IMR-90 (cell line): ENCODE results near the gene MAP2. TPM values are rescaled to one million over a fixed set of nuclear protein-coding genes. Genes with fewer than 3 reads are reported as not detected.

Experiments
- ATAC-seq: fragments of 200-7000 bp; cut with Tn5 transposase; 2 replicates; pipeline ENCODE4 v1.9.1; 2020; ENCODE audit warnings: low read depth, mild to moderate bottlenecking, moderate library complexity
- BruUV-seq: library from RNA; stranded (reverse); fragments of 400-500 nt; replicated peaks from 2 replicates; lab custom pipeline; 2021; lab: Mats Ljungman, UMichigan
- CTCF ChIA-PET: fragments of 300-600 bp; formaldehyde crosslinking; extraction: SDS; loops from one replicate; lab custom pipeline; 2021; ENCODE audit warnings: antibody characterized with exemption; lab: Yijun Ruan, JAX
- POLR2A ChIA-PET: fragments of 300-600 bp; sonication (Branson Sonifier 250); formaldehyde crosslinking; loops from one replicate; lab custom pipeline; 2022; ENCODE audit warnings: antibody characterized with exemption; ENCODE audit not compliant: unreplicated experiment; lab: Charles Lee
- DNase-seq: peaks from one replicate; pipeline ENCODE4 v3.0.0; 2013
- H2AFZ ChIP-seq: replicated peaks from 2 replicates; pipeline ENCODE3; 2013; ENCODE audit warnings: low read length, mild to moderate bottlenecking; ENCODE audit not compliant: poor library complexity
- H2AK5ac ChIP-seq: 2 replicates; pipeline ENCODE4 v1.6.1; 2013; ENCODE audit warnings: low read depth, low read length, inconsistent platforms
- H2AK9ac ChIP-seq: replicated peaks from 2 replicates; pipeline ENCODE3; 2013; ENCODE audit warnings: mild to moderate bottlenecking, low read depth, low read length, moderate library complexity; ENCODE audit not compliant: poor library complexity
- H2BK120ac ChIP-seq: 2 replicates; pipeline ENCODE4 v1.6.1; 2013; ENCODE audit warnings: low read depth, low read length, inconsistent platforms
- H2BK15ac ChIP-seq: 3 replicates; pipeline ENCODE4 v1.6.1; 2013; ENCODE audit warnings: low read depth, low read length, inconsistent platforms
- H2BK20ac ChIP-seq: 2 replicates; pipeline ENCODE4 v1.6.1; 2013; ENCODE audit warnings: low read depth, mild to moderate bottlenecking, inconsistent platforms, low read length, moderate library complexity
- H2BK5ac ChIP-seq: 2 replicates; pipeline ENCODE4 v1.6.1; 2013; ENCODE audit warnings: mild to moderate bottlenecking, low read depth, low read length, inconsistent platforms; ENCODE audit not compliant: poor library complexity, severe bottlenecking
- H3K14ac ChIP-seq: replicated peaks from 2 replicates; pipeline ENCODE4 v1.6.1; 2013; ENCODE audit warnings: low read depth, low read length, inconsistent platforms
- H3K18ac ChIP-seq: 2 replicates; pipeline ENCODE4 v1.6.1; 2013; ENCODE audit warnings: low read depth, low read length, control low read depth
- H3K23ac ChIP-seq: 2 replicates; pipeline ENCODE4 v1.6.1; 2013; ENCODE audit warnings: low read depth, low read length, inconsistent platforms
- H3K27ac ChIP-seq: 2 replicates; pipeline ENCODE4 v1.5.1; 2013; ENCODE audit warnings: mild to moderate bottlenecking, control low read depth, low read length; ENCODE audit not compliant: insufficient read depth
- H3K27me3 ChIP-seq: 2 replicates; pipeline ENCODE4 v1.6.1; 2013; ENCODE audit warnings: low read length; ENCODE audit not compliant: control insufficient read depth, insufficient read depth
- H3K36me3 ChIP-seq: 2 replicates; pipeline ENCODE4 v1.6.1; 2013; ENCODE audit warnings: low read length, mixed read lengths; ENCODE audit not compliant: control insufficient read depth, insufficient read depth
- H3K4ac ChIP-seq: 2 replicates; pipeline ENCODE4 v1.6.1; 2013; ENCODE audit warnings: low read depth, low read length, inconsistent platforms
- H3K4me1 ChIP-seq: 2 replicates; pipeline ENCODE4 v1.6.1; 2013; ENCODE audit warnings: low read length, mixed read lengths; ENCODE audit not compliant: control insufficient read depth, insufficient read depth
- H3K4me2 ChIP-seq: 2 replicates; pipeline ENCODE4 v1.6.1; 2013; ENCODE audit warnings: low read depth, mild to moderate bottlenecking, control low read depth, low read length, moderate library complexity
- H3K4me3 ChIP-seq: 2 replicates; pipeline ENCODE4 v1.5.1; 2013; ENCODE audit warnings: low read depth, mild to moderate bottlenecking, control low read depth, low read length, moderate library complexity; ENCODE audit not compliant: insufficient read depth
- H3K56ac ChIP-seq: 2 replicates; pipeline ENCODE4 v1.6.1; 2013; ENCODE audit warnings: low read length, inconsistent platforms; ENCODE audit not compliant: insufficient read depth; ENCODE audit errors: extremely low read depth
- H3K79me1 ChIP-seq, 2 experiments: 2 replicates each; pipeline ENCODE4 v1.6.1; 2013; ENCODE audit warnings: low read length in 2 of 2, inconsistent platforms in 1 of 2, low read depth in 1 of 2
- H3K9ac ChIP-seq: 2 replicates; pipeline ENCODE4 v1.6.1; 2013; ENCODE audit warnings: low read depth, low read length, control low read depth
- H3K9me1 ChIP-seq: 2 replicates; pipeline ENCODE4 v1.6.1; 2013; ENCODE audit warnings: low read length, inconsistent platforms; ENCODE audit not compliant: insufficient read depth
- H3K9me3 ChIP-seq: 2 replicates; pipeline ENCODE4 v1.6.1; 2013; ENCODE audit warnings: low read length; ENCODE audit not compliant: control insufficient read depth, insufficient read depth
- H4K20me1 ChIP-seq: 2 replicates; pipeline ENCODE4 v1.6.1; 2013; ENCODE audit warnings: low read length, inconsistent platforms; ENCODE audit not compliant: insufficient read depth
- H4K5ac ChIP-seq: 2 replicates; pipeline ENCODE4 v1.6.1; 2013; ENCODE audit warnings: mild to moderate bottlenecking, low read depth, low read length, control low read depth
- H4K8ac ChIP-seq, 2 experiments: 2 replicates each; pipeline ENCODE4 v1.6.1; 2013; ENCODE audit warnings: low read depth in 2 of 2, low read length in 2 of 2, control low read depth in 1 of 2, inconsistent platforms in 1 of 2
- H4K91ac ChIP-seq: 2 replicates; pipeline ENCODE4 v1.6.1; 2013; ENCODE audit warnings: low read depth, low read length, inconsistent platforms; ENCODE audit not compliant: insufficient read depth
- BHLHE40 ChIP-seq: fragments of 150-350 bp; IDR thresholded peaks from 2 replicates; pipeline ENCODE4 v1.6.1; 2016; ENCODE audit warnings: mild to moderate bottlenecking, low read depth, low read length
- CEBPB ChIP-seq: IDR thresholded peaks from 2 replicates; pipeline ENCODE4 v1.6.1; 2012; ENCODE audit warnings: low read depth, low read length, improper control_type of control experiment
- CHD1 ChIP-seq: IDR thresholded peaks from 2 replicates; pipeline ENCODE4 v1.6.1; 2012; ENCODE audit warnings: low read depth, low read length, improper control_type of control experiment
- FOS ChIP-seq: fragments of 150-350 bp; IDR thresholded peaks from 2 replicates; pipeline ENCODE4 v1.6.1; 2016; ENCODE audit warnings: low read depth, low read length
- MAFK ChIP-seq: IDR thresholded peaks from 2 replicates; pipeline ENCODE4 v1.6.1; 2012; ENCODE audit warnings: low read depth, low read length, improper control_type of control experiment
- MAZ ChIP-seq: IDR thresholded peaks from 2 replicates; pipeline ENCODE4 v1.6.1; 2012; ENCODE audit warnings: low read depth, mild to moderate bottlenecking, low read length, improper control_type of control experiment, moderate library complexity, borderline replicate concordance
- MXI1 ChIP-seq: IDR thresholded peaks from 2 replicates; pipeline ENCODE4 v1.6.1; 2012; ENCODE audit warnings: low read depth, mild to moderate bottlenecking, low read length, moderate library complexity, borderline replicate concordance
- POLR2A ChIP-seq: IDR thresholded peaks from 2 replicates; pipeline ENCODE4 v1.6.1; 2012; ENCODE audit warnings: mild to moderate bottlenecking, low read depth, low read length
- RAD21 ChIP-seq: IDR thresholded peaks from 2 replicates; pipeline ENCODE4 v1.6.1; 2012; ENCODE audit warnings: low read length, improper control_type of control experiment
- RFX5 ChIP-seq: IDR thresholded peaks from 2 replicates; pipeline ENCODE4 v1.8.0; 2012; ENCODE audit warnings: low read depth, mild to moderate bottlenecking, low read length, moderate library complexity
- SMC3 ChIP-seq: fragments of 150-350 bp; IDR thresholded peaks from 2 replicates; pipeline ENCODE4 v1.6.1; 2016; ENCODE audit warnings: low read depth, mild to moderate bottlenecking, antibody characterized with exemption, low read length, moderate library complexity
- dilution Hi-C: fragments of 300-500 bp; cut with HindIII; formaldehyde crosslinking; loops from one replicate; pipeline ENCODE4 v1.14.3; 2018; ENCODE audit warnings: low sequenced_read_pairs; ENCODE audit not compliant: unreplicated experiment
- in situ Hi-C: fragments of 300-500 bp; cut with MboI; formaldehyde crosslinking; loops from 3 replicates; pipeline ENCODE4 v1.14.3; 2019; ENCODE audit warnings: low sequenced_read_pairs, inconsistent platforms, mixed read lengths
- intact Hi-C: fragments of 100-400 bp; cut with micrococcal nuclease; formaldehyde crosslinking; loops from 2 replicates; pipeline ENCODE4 v1.10.0; 2022
- polyA plus RNA-seq, 3 experiments: library from polyadenylated mRNA; depleted of rRNA; stranded (reverse); fragments of >200 nt; gene quantifications; 2 replicates each; pipeline ENCODE4 v1.2.3, GENCODE V29; 2012; ENCODE audit warnings: low replicate concordance in 1 of 3
- total RNA-seq: library from RNA; depleted of rRNA; stranded (reverse); fragments of >200 nt; gene quantifications from 2 replicates; pipeline ENCODE4 v1.2.3, GENCODE V29; 2012
- TF ChIP-seq, protein P1 (sequence below): fragments of 150-350 bp; IDR thresholded peaks from 2 replicates; pipeline ENCODE4 v1.6.1; 2016; ENCODE audit warnings: low read depth, mild to moderate bottlenecking, low read length, moderate library complexity, borderline replicate concordance
- TF ChIP-seq, protein P2 (sequence below): fragments of 150-350 bp; IDR thresholded peaks from 2 replicates; pipeline ENCODE4 v1.6.1; 2017; ENCODE audit warnings: mild to moderate bottlenecking, antibody characterized with exemption, low read length, low read depth
- TF ChIP-seq, protein P3 (sequence below): conservative IDR thresholded peaks from 2 replicates; pipeline ENCODE4 v1.5.1; 2012; ENCODE audit warnings: mild to moderate bottlenecking, low read depth, low read length, improper control_type of control experiment

MAP2 gene
- total and polyA plus RNA-seq, 2 of the 4 experiments (the other 2 are of a cell fraction), result 0.29 to 0.36 TPM

DNA sequence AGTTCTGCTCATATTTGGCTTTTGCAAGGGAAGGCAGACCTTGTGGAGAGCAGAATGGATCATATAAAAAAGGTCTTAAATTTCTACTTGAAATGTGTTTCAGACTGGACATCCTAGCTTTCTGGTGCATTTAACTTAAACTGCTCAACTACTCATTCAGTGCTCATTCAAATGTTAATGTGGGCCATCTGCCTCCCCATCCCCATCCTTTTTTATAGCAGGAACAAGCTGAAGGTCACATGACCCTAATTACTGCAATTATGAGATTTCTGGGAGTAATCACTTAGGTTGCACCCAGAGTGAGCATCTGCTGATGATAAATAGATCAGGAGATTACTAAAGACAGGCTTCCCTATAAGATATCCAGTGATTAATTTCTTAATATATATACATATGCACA is 96.1 kb downstream of the MAP2 start:
- Histone ChIP-seq H4K5ac (no peak overlapping the region), H4K20me1 (no peaks in the 10 kb centered on the region), H3K4ac (no peak overlapping the region), H2AK5ac (no peak overlapping the region), H3K18ac (no peak overlapping the region), H3K27me3 (no peaks in the 10 kb centered on the region), H3K79me1 (no peaks in the 10 kb centered on the region), H3K9ac (no peak overlapping the region), H3K27ac (no peak overlapping the region), H3K4me3 (no peak overlapping the region), H3K9me1 (no peaks in the 10 kb centered on the region), H2BK120ac (no peak overlapping the region), H3K4me1 (no peaks in the 10 kb centered on the region), H2AFZ (no peak overlapping the region), H4K8ac (no peak overlapping the region), H2BK5ac (no peak overlapping the region), H3K56ac (no peak overlapping the region), H3K9me3 (no peaks in the 10 kb centered on the region), H3K4me2 (no peak overlapping the region), H3K14ac (no peak overlapping the region), H3K23ac (no peak overlapping the region), H3K36me3 (no peaks in the 10 kb centered on the region), H4K91ac (no peak overlapping the region), H2AK9ac (no peak overlapping the region), H2BK15ac (no peak overlapping the region), H2BK20ac (no peak overlapping the region)
- ChIA-PET CTCF (no interaction called here), POLR2A (no interaction called here)
- no peak for ATAC-seq
- no TSS peak for BruUV-seq
- intact Hi-C loops, result no loop called here
- in situ Hi-C loops, result no loop called here
- TF ChIP-seq CEBPB, result no peak
- TF ChIP-seq, protein P1, sequence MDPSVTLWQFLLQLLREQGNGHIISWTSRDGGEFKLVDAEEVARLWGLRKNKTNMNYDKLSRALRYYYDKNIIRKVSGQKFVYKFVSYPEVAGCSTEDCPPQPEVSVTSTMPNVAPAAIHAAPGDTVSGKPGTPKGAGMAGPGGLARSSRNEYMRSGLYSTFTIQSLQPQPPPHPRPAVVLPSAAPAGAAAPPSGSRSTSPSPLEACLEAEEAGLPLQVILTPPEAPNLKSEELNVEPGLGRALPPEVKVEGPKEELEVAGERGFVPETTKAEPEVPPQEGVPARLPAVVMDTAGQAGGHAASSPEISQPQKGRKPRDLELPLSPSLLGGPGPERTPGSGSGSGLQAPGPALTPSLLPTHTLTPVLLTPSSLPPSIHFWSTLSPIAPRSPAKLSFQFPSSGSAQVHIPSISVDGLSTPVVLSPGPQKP, result no peak
- TF ChIP-seq CHD1, result no peak
- TF ChIP-seq BHLHE40, result no peak
- TF ChIP-seq, protein P2, sequence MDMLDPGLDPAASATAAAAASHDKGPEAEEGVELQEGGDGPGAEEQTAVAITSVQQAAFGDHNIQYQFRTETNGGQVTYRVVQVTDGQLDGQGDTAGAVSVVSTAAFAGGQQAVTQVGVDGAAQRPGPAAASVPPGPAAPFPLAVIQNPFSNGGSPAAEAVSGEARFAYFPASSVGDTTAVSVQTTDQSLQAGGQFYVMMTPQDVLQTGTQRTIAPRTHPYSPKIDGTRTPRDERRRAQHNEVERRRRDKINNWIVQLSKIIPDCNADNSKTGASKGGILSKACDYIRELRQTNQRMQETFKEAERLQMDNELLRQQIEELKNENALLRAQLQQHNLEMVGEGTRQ, result no peak
- TF ChIP-seq MXI1, result no peak
- no peak for TF ChIP-seq MAFK
- no peak for TF ChIP-seq FOS
- no peak for TF ChIP-seq POLR2A
- TF ChIP-seq MAZ, result no peak
- no peak for TF ChIP-seq SMC3
- no peak for TF ChIP-seq RAD21
- no peak for TF ChIP-seq RFX5
- TF ChIP-seq, protein P3, sequence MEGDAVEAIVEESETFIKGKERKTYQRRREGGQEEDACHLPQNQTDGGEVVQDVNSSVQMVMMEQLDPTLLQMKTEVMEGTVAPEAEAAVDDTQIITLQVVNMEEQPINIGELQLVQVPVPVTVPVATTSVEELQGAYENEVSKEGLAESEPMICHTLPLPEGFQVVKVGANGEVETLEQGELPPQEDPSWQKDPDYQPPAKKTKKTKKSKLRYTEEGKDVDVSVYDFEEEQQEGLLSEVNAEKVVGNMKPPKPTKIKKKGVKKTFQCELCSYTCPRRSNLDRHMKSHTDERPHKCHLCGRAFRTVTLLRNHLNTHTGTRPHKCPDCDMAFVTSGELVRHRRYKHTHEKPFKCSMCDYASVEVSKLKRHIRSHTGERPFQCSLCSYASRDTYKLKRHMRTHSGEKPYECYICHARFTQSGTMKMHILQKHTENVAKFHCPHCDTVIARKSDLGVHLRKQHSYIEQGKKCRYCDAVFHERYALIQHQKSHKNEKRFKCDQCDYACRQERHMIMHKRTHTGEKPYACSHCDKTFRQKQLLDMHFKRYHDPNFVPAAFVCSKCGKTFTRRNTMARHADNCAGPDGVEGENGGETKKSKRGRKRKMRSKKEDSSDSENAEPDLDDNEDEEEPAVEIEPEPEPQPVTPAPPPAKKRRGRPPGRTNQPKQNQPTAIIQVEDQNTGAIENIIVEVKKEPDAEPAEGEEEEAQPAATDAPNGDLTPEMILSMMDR, result no peak
- dilution Hi-C loops, result no loop called here
- DNase-seq, result no peak
